ENCODE measurements around the gene CDH7. TPM values are rescaled to one million over a fixed set of nuclear protein-coding genes. Genes with fewer than 3 reads are reported as not detected.

CDH7 gene
- total RNA-seq, 1 experiment from 2014 or later = not detected

- Histone ChIP-seq H3K9me2 (replicated peaks; ENCODE audit: insufficient read depth, low read length) (no peaks in the 10 kb centered on the region), H3K9me3 (ENCODE audit: low read length) (peaks cover 60% of the 10 kb centered on the region), H3K4me2 (ENCODE audit: low read depth, low read length, poor library complexity, severe bottlenecking) (no peak overlapping the region), H3K27ac (ENCODE audit: low read length) (no peak overlapping the region), H3K36me3 (ENCODE audit: insufficient read depth, low read length) (no peaks in the 10 kb centered on the region), H3K9ac (ENCODE audit: low read length) (no peak overlapping the region), H3K79me2 (ENCODE audit: low read length) (no peaks in the 10 kb centered on the region), H2AFZ (ENCODE audit: low read length) (no peak overlapping the region), H3K4me1 (ENCODE audit: low read length) (no peaks in the 10 kb centered on the region), H3K4me3 (ENCODE audit: low read length) (no peak overlapping the region), H4K20me1 (ENCODE audit: insufficient read depth, low read depth, low read length) (no peaks in the 10 kb centered on the region), H3K27me3 (ENCODE audit: low read length) (no peaks in the 10 kb centered on the region)
- no peak for DNase-seq
Measured at GRCh38 chr18:65822826-65823225, 72.0 kb downstream of the CDH7 start.

- DNase-seq = no peak
- peaks cover 45% of the 10 kb centered on the region for H3K9me3 ChIP-seq (ENCODE audit: low read length)
- H3K36me3 ChIP-seq (ENCODE audit: insufficient read depth, low read length) = no peaks in the 10 kb centered on the region
- no peak overlapping the region for H2AFZ ChIP-seq (ENCODE audit: low read length)
- H3K9me2 ChIP-seq (replicated peaks; ENCODE audit: insufficient read depth, low read length) = no peaks in the 10 kb centered on the region
- no peaks in the 10 kb centered on the region for H4K20me1 ChIP-seq (ENCODE audit: insufficient read depth, low read depth, low read length)
- no peaks in the 10 kb centered on the region for H3K4me1 ChIP-seq (ENCODE audit: low read length)
- no peak overlapping the region for H3K4me2 ChIP-seq (ENCODE audit: low read depth, low read length, poor library complexity, severe bottlenecking)
- H3K27me3 ChIP-seq (ENCODE audit: low read length) = no peaks in the 10 kb centered on the region
- no peaks in the 10 kb centered on the region for H3K79me2 ChIP-seq (ENCODE audit: low read length)
- no peak overlapping the region for H3K4me3 ChIP-seq (ENCODE audit: low read length)
- H3K27ac ChIP-seq (ENCODE audit: low read length) = no peak overlapping the region
- H3K9ac ChIP-seq (ENCODE audit: low read length) = no peak overlapping the region
Measured at GRCh38 chr18:65827444-65827843, 76.6 kb downstream of the CDH7 start.

- Histone ChIP-seq H3K36me3 (ENCODE audit: insufficient read depth, low read length) (no peaks in the 10 kb centered on the region), H3K4me1 (ENCODE audit: low read length) (no peaks in the 10 kb centered on the region), H3K4me2 (ENCODE audit: low read depth, low read length, poor library complexity, severe bottlenecking) (no peak overlapping the region), H3K9me3 (ENCODE audit: low read length) (peaks cover 32% of the 10 kb centered on the region), H3K27ac (ENCODE audit: low read length) (no peak overlapping the region), H2AFZ (ENCODE audit: low read length) (no peak overlapping the region), H3K9ac (ENCODE audit: low read length) (no peak overlapping the region), H3K27me3 (ENCODE audit: low read length) (no peaks in the 10 kb centered on the region), H4K20me1 (ENCODE audit: insufficient read depth, low read depth, low read length) (no peaks in the 10 kb centered on the region), H3K4me3 (ENCODE audit: low read length) (no peak overlapping the region), H3K9me2 (replicated peaks; ENCODE audit: insufficient read depth, low read length) (no peaks in the 10 kb centered on the region), H3K79me2 (ENCODE audit: low read length) (no peaks in the 10 kb centered on the region)
- DNase-seq = no peak
Measured at GRCh38 chr18:65835881-65836280, 85.1 kb downstream of the CDH7 start.

GRCh38 chr18:65846107-65846506 lies 95.3 kb downstream of the CDH7 start:
- no peak overlapping the region for H3K27ac ChIP-seq (ENCODE audit: low read length)
- H3K9me2 ChIP-seq (replicated peaks; ENCODE audit: insufficient read depth, low read length) = no peaks in the 10 kb centered on the region
- DNase-seq = no peak
- H3K27me3 ChIP-seq (ENCODE audit: low read length) = no peaks in the 10 kb centered on the region
- no peaks in the 10 kb centered on the region for H4K20me1 ChIP-seq (ENCODE audit: insufficient read depth, low read depth, low read length)
- peaks cover 27% of the 10 kb centered on the region for H3K9me3 ChIP-seq (ENCODE audit: low read length)
- no peaks in the 10 kb centered on the region for H3K4me1 ChIP-seq (ENCODE audit: low read length)
- no peak overlapping the region for H2AFZ ChIP-seq (ENCODE audit: low read length)
- H3K79me2 ChIP-seq (ENCODE audit: low read length) = no peaks in the 10 kb centered on the region
- no peak overlapping the region for H3K9ac ChIP-seq (ENCODE audit: low read length)
- H3K4me3 ChIP-seq (ENCODE audit: low read length) = no peak overlapping the region
- no peak overlapping the region for H3K4me2 ChIP-seq (ENCODE audit: low read depth, low read length, poor library complexity, severe bottlenecking)
- H3K36me3 ChIP-seq (ENCODE audit: insufficient read depth, low read length) = no peaks in the 10 kb centered on the region

GRCh38 chr18:65852273-65852672 lies 101.5 kb downstream of the CDH7 start:
- H3K4me3 ChIP-seq (ENCODE audit: low read length) = no peak overlapping the region
- DNase-seq = no peak
- H4K20me1 ChIP-seq (ENCODE audit: insufficient read depth, low read depth, low read length) = no peaks in the 10 kb centered on the region
- no peak overlapping the region for H3K9ac ChIP-seq (ENCODE audit: low read length)
- H3K9me3 ChIP-seq (ENCODE audit: low read length) = peaks cover 44% of the 10 kb centered on the region
- no peak overlapping the region for H3K4me2 ChIP-seq (ENCODE audit: low read depth, low read length, poor library complexity, severe bottlenecking)
- no peaks in the 10 kb centered on the region for H3K79me2 ChIP-seq (ENCODE audit: low read length)
- no peaks in the 10 kb centered on the region for H3K27me3 ChIP-seq (ENCODE audit: low read length)
- H2AFZ ChIP-seq (ENCODE audit: low read length) = no peak overlapping the region
- H3K9me2 ChIP-seq (replicated peaks; ENCODE audit: insufficient read depth, low read length) = no peaks in the 10 kb centered on the region
- H3K4me1 ChIP-seq (ENCODE audit: low read length) = no peaks in the 10 kb centered on the region
- H3K27ac ChIP-seq (ENCODE audit: low read length) = no peak overlapping the region
- no peaks in the 10 kb centered on the region for H3K36me3 ChIP-seq (ENCODE audit: insufficient read depth, low read length)

GRCh38 chr18:65859075-65859474 lies 108.3 kb downstream of the CDH7 start:
- no peak overlapping the region for H3K9ac ChIP-seq (ENCODE audit: low read length)
- H3K27ac ChIP-seq (ENCODE audit: low read length) = no peak overlapping the region
- H3K4me3 ChIP-seq (ENCODE audit: low read length) = no peak overlapping the region
- H3K79me2 ChIP-seq (ENCODE audit: low read length) = no peaks in the 10 kb centered on the region
- no peak overlapping the region for H3K4me2 ChIP-seq (ENCODE audit: low read depth, low read length, poor library complexity, severe bottlenecking)
- H3K9me2 ChIP-seq (replicated peaks; ENCODE audit: insufficient read depth, low read length) = no peaks in the 10 kb centered on the region
- no peaks in the 10 kb centered on the region for H3K36me3 ChIP-seq (ENCODE audit: insufficient read depth, low read length)
- no peak for DNase-seq
- H3K9me3 ChIP-seq (ENCODE audit: low read length) = peaks cover 46% of the 10 kb centered on the region
- no peaks in the 10 kb centered on the region for H3K4me1 ChIP-seq (ENCODE audit: low read length)
- H4K20me1 ChIP-seq (ENCODE audit: insufficient read depth, low read depth, low read length) = no peaks in the 10 kb centered on the region
- no peaks in the 10 kb centered on the region for H3K27me3 ChIP-seq (ENCODE audit: low read length)
- H2AFZ ChIP-seq (ENCODE audit: low read length) = no peak overlapping the region

GRCh38 chr18:65869527-65869926 lies 118.7 kb downstream of the CDH7 start:
- DNase-seq = no peak
- no peaks in the 10 kb centered on the region for H3K27me3 ChIP-seq (ENCODE audit: low read length)
- H4K20me1 ChIP-seq (ENCODE audit: insufficient read depth, low read depth, low read length) = no peaks in the 10 kb centered on the region
- H3K9ac ChIP-seq (ENCODE audit: low read length) = no peak overlapping the region
- no peaks in the 10 kb centered on the region for H3K9me2 ChIP-seq (replicated peaks; ENCODE audit: insufficient read depth, low read length)
- H3K36me3 ChIP-seq (ENCODE audit: insufficient read depth, low read length) = no peaks in the 10 kb centered on the region
- no peak overlapping the region for H3K27ac ChIP-seq (ENCODE audit: low read length)
- no peaks in the 10 kb centered on the region for H3K79me2 ChIP-seq (ENCODE audit: low read length)
- no peak overlapping the region for H3K4me2 ChIP-seq (ENCODE audit: low read depth, low read length, poor library complexity, severe bottlenecking)
- H3K4me1 ChIP-seq (ENCODE audit: low read length) = no peaks in the 10 kb centered on the region
- H3K4me3 ChIP-seq (ENCODE audit: low read length) = no peak overlapping the region
- H3K9me3 ChIP-seq (ENCODE audit: low read length) = peaks cover 53% of the 10 kb centered on the region
- H2AFZ ChIP-seq (ENCODE audit: low read length) = no peak overlapping the region

- no peaks in the 10 kb centered on the region for H4K20me1 ChIP-seq (ENCODE audit: insufficient read depth, low read depth, low read length)
- no peak overlapping the region for H3K4me3 ChIP-seq (ENCODE audit: low read length)
- no peak overlapping the region for H3K4me2 ChIP-seq (ENCODE audit: low read depth, low read length, poor library complexity, severe bottlenecking)
- H3K9me3 ChIP-seq (ENCODE audit: low read length) = peaks cover 69% of the 10 kb centered on the region
- H3K9ac ChIP-seq (ENCODE audit: low read length) = no peak overlapping the region
- no peak for DNase-seq
- no peaks in the 10 kb centered on the region for H3K9me2 ChIP-seq (replicated peaks; ENCODE audit: insufficient read depth, low read length)
- H3K27ac ChIP-seq (ENCODE audit: low read length) = no peak overlapping the region
- H3K27me3 ChIP-seq (ENCODE audit: low read length) = no peaks in the 10 kb centered on the region
- H3K4me1 ChIP-seq (ENCODE audit: low read length) = no peaks in the 10 kb centered on the region
- no peaks in the 10 kb centered on the region for H3K79me2 ChIP-seq (ENCODE audit: low read length)
- H2AFZ ChIP-seq (ENCODE audit: low read length) = no peak overlapping the region
- no peaks in the 10 kb centered on the region for H3K36me3 ChIP-seq (ENCODE audit: insufficient read depth, low read length)
Measured at GRCh38 chr18:65876310-65876709, 125.5 kb downstream of the CDH7 start.

GRCh38 chr18:65897292-65897691 lies 146.5 kb downstream of the CDH7 start:
- no peak overlapping the region for H3K4me3 ChIP-seq (ENCODE audit: low read length)
- H3K9me3 ChIP-seq (ENCODE audit: low read length) = peaks cover 38% of the 10 kb centered on the region
- H3K27me3 ChIP-seq (ENCODE audit: low read length) = no peaks in the 10 kb centered on the region
- no peaks in the 10 kb centered on the region for H3K79me2 ChIP-seq (ENCODE audit: low read length)
- no peak for DNase-seq
- H3K9me2 ChIP-seq (replicated peaks; ENCODE audit: insufficient read depth, low read length) = no peaks in the 10 kb centered on the region
- no peak overlapping the region for H3K4me2 ChIP-seq (ENCODE audit: low read depth, low read length, poor library complexity, severe bottlenecking)
- no peak overlapping the region for H3K9ac ChIP-seq (ENCODE audit: low read length)
- H3K27ac ChIP-seq (ENCODE audit: low read length) = no peak overlapping the region
- no peak overlapping the region for H2AFZ ChIP-seq (ENCODE audit: low read length)
- H3K36me3 ChIP-seq (ENCODE audit: insufficient read depth, low read length) = no peaks in the 10 kb centered on the region
- H3K4me1 ChIP-seq (ENCODE audit: low read length) = no peaks in the 10 kb centered on the region
- no peaks in the 10 kb centered on the region for H4K20me1 ChIP-seq (ENCODE audit: insufficient read depth, low read depth, low read length)
